GM23248 (cell line): ENCODE measurements around the gene TAF12. TPM values are rescaled to one million over a fixed set of nuclear protein-coding genes. Genes with fewer than 3 reads are reported as not detected.
"Not testable (repeated sequence)": the region's sequence is repeated elsewhere in the genome, so short reads cannot be mapped to it uniquely, and the experiment has no call there.

ENCODE experiments used
- DNase-seq: peaks from one replicate; pipeline ENCODE4 v3.0.0-alpha.2; 2015
- H2AFZ ChIP-seq: fragments of 200-600 bp; sonication (generic); 2 replicates; pipeline ENCODE4 v1.6.1; 2016; ENCODE audit warnings: antibody characterized with exemption
- H3F3A ChIP-seq: fragments of 200-600 bp; sonication (generic); 2 replicates; pipeline ENCODE4 v1.6.1; 2016; ENCODE audit warnings: mild to moderate bottlenecking, antibody characterized with exemption, mixed run types; ENCODE audit not compliant: insufficient read depth
- H3K27ac ChIP-seq: fragments of 200-600 bp; sonication (generic); 2 replicates; pipeline ENCODE4 v1.5.1; 2016; ENCODE audit warnings: mild to moderate bottlenecking
- H3K27me3 ChIP-seq: fragments of 200-600 bp; sonication (generic); replicated peaks from 2 replicates; pipeline ENCODE4 v1.6.1; 2016; ENCODE audit warnings: mild to moderate bottlenecking; ENCODE audit not compliant: insufficient read depth
- H3K36me3 ChIP-seq: fragments of 200-600 bp; sonication (generic); 2 replicates; pipeline ENCODE4 v1.6.1; 2016; ENCODE audit warnings: low read depth, mild to moderate bottlenecking
- H3K4me1 ChIP-seq: fragments of 200-600 bp; sonication (generic); 2 replicates; pipeline ENCODE4 v1.6.1; 2016; ENCODE audit warnings: mild to moderate bottlenecking; ENCODE audit not compliant: insufficient read depth
- H3K4me2 ChIP-seq: fragments of 200-600 bp; sonication (generic); one replicate; pipeline ENCODE4 v1.6.1; 2016; ENCODE audit warnings: mild to moderate bottlenecking; ENCODE audit not compliant: unreplicated experiment
- H3K4me3 ChIP-seq: fragments of 200-600 bp; sonication (generic); 2 replicates; pipeline ENCODE4 v1.5.1; 2016; ENCODE audit warnings: mild to moderate bottlenecking
- H3K79me2 ChIP-seq: fragments of 200-600 bp; sonication (generic); 2 replicates; pipeline ENCODE4 v1.6.1; 2016; ENCODE audit warnings: mild to moderate bottlenecking; ENCODE audit not compliant: insufficient read depth
- H3K9ac ChIP-seq: fragments of 200-600 bp; sonication (generic); 2 replicates; pipeline ENCODE4 v1.6.1; 2016; ENCODE audit warnings: mild to moderate bottlenecking
- H3K9me2 ChIP-seq: fragments of 200-600 bp; sonication (generic); 2 replicates; pipeline ENCODE4 v1.6.1; 2016; ENCODE audit warnings: mixed run types, mild to moderate bottlenecking, moderate library complexity; ENCODE audit not compliant: insufficient read depth
- H3K9me3 ChIP-seq: fragments of 200-600 bp; sonication (generic); one replicate; pipeline ENCODE4 v1.6.1; 2017; ENCODE audit warnings: low read depth
- H4K20me1 ChIP-seq: fragments of 200-600 bp; sonication (generic); 2 replicates; pipeline ENCODE4 v1.6.0; 2016; ENCODE audit not compliant: insufficient read depth
- EZH2 ChIP-seq: fragments of 200-600 bp; sonication (generic); IDR thresholded peaks from 2 replicates; pipeline ENCODE4 v1.6.1; 2018; ENCODE audit warnings: antibody characterized with exemption, mild to moderate bottlenecking; ENCODE audit not compliant: insufficient read depth, poor library complexity, severe bottlenecking
- EZH2phosphoT487 ChIP-seq: fragments of 200-600 bp; sonication (generic); IDR thresholded peaks from 2 replicates; pipeline ENCODE4 v1.6.1; 2018; ENCODE audit warnings: antibody characterized with exemption, moderate library complexity, mild to moderate bottlenecking, low read depth; ENCODE audit not compliant: insufficient read depth
- WGBS, 2 experiments: methylation state at CpG; one replicate each; pipeline ENCODE4 v1.1.6; 2015 to 2017; ENCODE audit warnings: low lambda C conversion rate in 2 of 2, low coverage in 1 of 2; ENCODE audit errors: missing lambda C conversion rate in 2 of 2; 5-methylcytosine and 5-hydroxymethylcytosine counted together
- in situ Hi-C: fragments of 300-500 bp; cut with MboI; formaldehyde crosslinking; loops from 2 replicates; pipeline ENCODE4 v1.15.0; 2020
- polyA plus RNA-seq: library from polyadenylated mRNA; unstranded; fragments of >200 nt; fragmentation: Nextera tagmentation; extraction: Ambion mirVana; gene quantifications from 2 replicates; pipeline ENCODE4 v1.2.1, GENCODE V29; 2016
- total RNA-seq: library from RNA; depleted of rRNA; stranded (reverse); fragments of >200 nt; shearing (Covaris generic); gene quantifications from 2 replicates; pipeline ENCODE4 v1.2.3, GENCODE V29; 2014

TAF12 gene
- total and polyA plus RNA-seq, 2 experiments from 2014 or later, result 18.4 to 45.6 TPM

DNA sequence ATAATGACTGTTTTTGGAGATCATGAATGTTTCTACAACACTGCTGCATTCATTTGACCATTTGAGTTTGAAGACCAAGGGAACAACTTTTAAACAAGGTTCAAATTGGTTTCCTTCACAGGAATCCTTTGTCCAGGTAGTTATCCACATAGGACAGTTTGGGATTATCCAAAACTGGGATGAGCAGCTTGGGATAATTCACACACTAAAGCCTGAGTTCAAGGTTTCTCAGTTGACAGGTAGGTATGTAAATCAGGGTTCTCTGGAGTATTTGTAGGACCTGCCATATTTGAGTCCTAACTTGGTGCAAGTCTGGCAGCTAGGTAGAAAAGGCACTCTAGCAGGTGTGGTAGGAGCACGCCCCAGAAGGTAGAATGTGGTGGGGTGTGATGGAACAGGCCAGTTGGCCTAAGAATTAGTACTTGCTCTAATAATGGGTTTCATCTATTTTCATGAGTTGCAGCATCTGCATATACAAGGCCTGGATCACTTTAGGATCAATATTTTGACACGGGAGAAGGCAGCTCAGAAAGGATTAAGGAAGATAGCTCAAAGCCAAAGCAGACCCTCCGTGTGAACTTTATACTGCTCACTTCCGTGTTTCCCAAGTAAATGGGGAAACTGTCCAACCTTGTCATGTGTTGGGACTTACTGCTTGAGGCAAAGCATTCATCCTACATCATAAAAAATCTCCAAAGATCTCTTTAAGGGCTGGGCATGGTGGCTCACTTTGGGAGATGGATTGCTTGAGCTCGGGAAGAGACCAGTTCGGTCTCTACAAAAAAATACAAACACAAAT lies 64.9 kb downstream of the TAF12 start:
- no peak for DNase-seq
- Histone ChIP-seq H3K27ac (no peak overlapping the region), H2AFZ (no peak overlapping the region), H3K4me2 (no peak overlapping the region), H3K9me2 (no peaks in the 10 kb centered on the region), H3K79me2 (peaks cover 29% of the 10 kb centered on the region), H3F3A (peaks cover 55% of the 10 kb centered on the region), H3K4me1 (peaks cover 8% of the 10 kb centered on the region; the same call in 1 of the 2 replicates), H4K20me1 (peaks cover 13% of the 10 kb centered on the region; the same call in 1 of the 2 replicates), H3K27me3 (no peaks in the 10 kb centered on the region), H3K4me3 (no peak overlapping the region), H3K36me3 (peaks cover 29% of the 10 kb centered on the region), H3K9ac (no peak overlapping the region), H3K9me3 (no peaks in the 10 kb centered on the region)
- WGBS, 2 experiments, result 68% methylated on average over 6 of the region's 6 CpGs
- in situ Hi-C loops, result no loop called here
- TF ChIP-seq EZH2 (no peak), EZH2phosphoT487 (no peak)

DNA sequence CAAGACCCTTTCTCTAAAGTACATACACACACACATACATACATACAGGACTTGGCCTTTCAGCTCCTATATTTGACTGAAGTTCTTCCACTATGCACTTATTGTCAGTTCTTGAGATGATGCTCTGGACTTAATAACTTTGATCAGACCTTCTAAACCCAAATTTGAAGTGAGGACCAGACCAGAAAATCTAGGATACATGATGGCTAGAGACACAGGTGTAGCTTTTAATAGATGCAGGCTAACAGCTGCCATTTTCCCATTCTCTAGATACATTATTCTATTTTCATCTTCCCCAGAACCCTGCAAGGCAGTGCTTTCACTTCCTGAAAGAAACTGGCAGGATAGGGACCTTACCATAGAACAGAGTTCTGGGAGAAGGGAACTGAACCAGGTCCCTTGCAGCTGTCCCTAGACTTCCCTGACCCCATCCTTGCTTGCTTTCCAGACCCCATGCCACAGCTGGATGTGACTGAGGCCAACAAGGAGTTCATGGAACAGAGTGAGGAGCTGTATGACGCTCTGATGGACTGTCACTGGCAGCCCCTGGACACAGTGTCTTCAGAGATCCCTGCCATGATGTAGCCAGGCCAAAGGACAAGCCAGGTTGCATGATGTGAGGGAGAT lies 65.7 kb downstream of the TAF12 start:
- 100% methylated on average over 1 of the region's 1 CpG for WGBS, 2 experiments
- Histone ChIP-seq H3K36me3 (peaks cover 29% of the 10 kb centered on the region), H3F3A (peaks cover 56% of the 10 kb centered on the region), H3K4me3 (no peak overlapping the region), H3K4me1 (peaks cover 11% of the 10 kb centered on the region), H3K9ac (no peak overlapping the region), H2AFZ (no peak overlapping the region), H3K4me2 (no peak overlapping the region), H3K9me2 (no peaks in the 10 kb centered on the region), H3K27me3 (no peaks in the 10 kb centered on the region), H3K9me3 (no peaks in the 10 kb centered on the region), H4K20me1 (peaks cover 13% of the 10 kb centered on the region; the same call in 1 of the 2 replicates), H3K79me2 (peaks cover 29% of the 10 kb centered on the region), H3K27ac (no peak overlapping the region)
- in situ Hi-C loops, result no loop called here
- DNase-seq, result peak; percentile 9
- no peak for TF ChIP-seq EZH2
- TF ChIP-seq EZH2phosphoT487, result no peak

DNA sequence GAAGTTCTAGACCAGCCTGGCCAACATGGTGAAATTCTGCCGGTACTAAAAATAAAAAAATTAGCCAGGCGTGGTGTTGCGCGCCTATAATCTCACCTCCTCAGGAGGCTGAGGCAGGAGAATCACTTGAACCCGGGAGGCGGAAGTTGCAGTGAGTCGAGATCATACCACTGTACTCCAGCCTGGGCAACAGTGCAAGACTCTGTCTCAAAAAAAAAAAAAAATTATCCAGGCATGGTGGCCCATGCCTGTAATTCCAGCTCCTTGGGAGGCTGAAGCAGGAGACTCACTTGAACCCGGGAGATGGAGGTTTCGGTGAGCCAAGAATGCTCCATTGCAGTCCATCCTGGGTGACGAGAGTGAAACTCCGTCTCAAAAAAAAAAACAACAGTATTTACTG lies 69.3 kb downstream of the TAF12 start:
- H3K27ac ChIP-seq, result no peak overlapping the region
- H3K36me3 ChIP-seq, result peaks cover 24% of the 10 kb centered on the region
- H2AFZ ChIP-seq, result no peak overlapping the region
- in situ Hi-C loops, result no loop called here
- H3K4me3 ChIP-seq, result no peak overlapping the region
- H3K27me3 ChIP-seq, result no peaks in the 10 kb centered on the region
- no peaks in the 10 kb centered on the region for H4K20me1 ChIP-seq
- no peaks in the 10 kb centered on the region for H3K9me3 ChIP-seq
- H3F3A ChIP-seq, result peaks cover 37% of the 10 kb centered on the region
- H3K4me1 ChIP-seq, result peaks cover 3% of the 10 kb centered on the region; the same call in 1 of the 2 replicates
- no peak for DNase-seq
- no peak overlapping the region for H3K9ac ChIP-seq
- H3K79me2 ChIP-seq, result no peaks in the 10 kb centered on the region
- no peaks in the 10 kb centered on the region for H3K9me2 ChIP-seq
- WGBS, 2 experiments, result 97% methylated on average over 11 of the region's 11 CpGs
- no peak for TF ChIP-seq EZH2
- no peak for TF ChIP-seq EZH2phosphoT487
- H3K4me2 ChIP-seq, result no peak overlapping the region

DNA sequence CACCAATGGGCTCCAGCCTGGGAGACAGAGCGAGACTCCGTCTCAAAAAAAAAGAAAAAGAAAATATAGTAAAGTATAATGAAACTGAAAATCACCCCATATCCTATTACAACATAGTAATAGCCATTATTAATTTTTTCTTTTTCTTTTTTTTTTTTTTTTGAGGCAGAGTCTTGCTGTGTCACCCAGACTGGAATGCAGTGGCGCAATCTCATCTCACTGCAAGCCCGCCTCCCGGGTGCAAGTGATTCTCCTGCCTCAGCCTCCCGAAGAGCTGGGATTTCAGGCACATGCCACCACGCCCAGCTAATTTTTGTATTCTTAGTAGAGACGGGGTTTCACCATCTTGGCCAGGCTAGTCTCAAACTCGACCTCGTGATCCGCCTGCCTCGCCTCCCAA lies 70.0 kb downstream of the TAF12 start:
- H3K79me2 ChIP-seq, H2AFZ ChIP-seq, H3K9me3 ChIP-seq, H3K4me2 ChIP-seq, H3K4me1 ChIP-seq, H4K20me1 ChIP-seq, H3K27ac ChIP-seq, H3K9me2 ChIP-seq, H3K4me3 ChIP-seq, H3K9ac ChIP-seq, in situ Hi-C loops, H3K27me3 ChIP-seq: not testable (repeated sequence)
- WGBS, 2 experiments, result 91 to 95% methylated on average over 12 of the region's 12 CpGs
- peak; percentile 68 for DNase-seq
- Histone ChIP-seq H3F3A (peaks cover 31% of the 10 kb centered on the region), H3K36me3 (peaks cover 23% of the 10 kb centered on the region)
